ENCODE data around the gene TMC3.

Gene TMC3

GRCh38 chr15:81321667-81322066 is 52.3 kb downstream of the TMC3 start:
- no peak for DNase-seq

- no peak for DNase-seq
These were observed 56.4 kb downstream of the TMC3 start for GRCh38 chr15:81317642-81318017.

DNA sequence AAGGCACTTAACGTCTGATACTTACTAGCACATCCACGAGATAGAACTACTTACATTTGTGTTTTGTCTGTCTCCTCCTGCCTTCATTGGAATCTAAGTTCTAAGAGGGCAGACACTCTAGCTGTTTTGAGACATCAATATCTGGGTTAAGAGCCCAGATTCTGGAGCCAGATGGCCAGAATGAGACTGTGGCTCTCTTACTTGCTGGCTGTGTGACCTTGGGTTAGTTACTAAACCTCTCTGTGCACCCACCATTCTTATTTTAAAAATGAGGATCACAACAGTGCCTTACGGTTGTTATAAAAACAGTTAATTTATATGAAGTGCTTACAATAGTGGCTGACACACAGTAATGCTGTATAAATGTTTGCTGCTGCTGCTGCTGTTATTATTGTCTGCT is 57.7 kb downstream of the TMC3 start:
- DNase-seq: no peak

DNA sequence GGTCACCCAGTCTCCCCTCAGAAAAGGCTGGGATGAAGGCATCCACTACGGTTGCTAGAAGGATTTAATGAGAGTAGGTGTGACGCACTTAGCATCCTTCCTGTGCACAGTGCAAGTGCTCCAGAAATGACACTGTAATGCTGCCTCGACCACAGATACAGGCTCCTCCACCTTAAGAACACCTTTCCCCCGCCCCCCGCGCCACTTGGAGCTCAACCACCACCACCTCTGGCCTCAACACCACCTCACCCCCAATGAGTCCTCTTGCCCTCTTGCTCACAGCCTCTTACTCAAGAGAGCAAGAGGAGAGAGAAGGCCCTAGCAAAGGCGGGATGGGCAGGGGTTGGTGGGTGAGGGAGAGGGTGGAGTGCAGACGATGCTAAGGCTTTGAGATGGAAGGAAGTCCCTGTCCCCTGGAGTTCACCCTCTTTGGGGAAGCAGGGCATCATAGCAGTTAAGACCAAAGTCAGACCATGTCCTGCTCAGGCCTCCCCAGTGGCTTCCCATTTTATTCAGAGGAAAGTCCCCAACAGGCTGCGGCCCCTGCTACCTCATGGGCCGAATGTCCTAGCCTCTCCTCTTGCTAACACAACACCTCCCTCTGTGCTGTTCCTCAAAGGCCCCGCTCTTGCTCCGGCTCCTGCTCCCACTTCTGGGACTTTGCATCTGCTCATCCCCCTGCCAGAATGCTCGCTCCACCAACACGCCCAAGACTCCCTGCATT is 58.4 kb downstream of the TMC3 start:
- no peak for DNase-seq

DNA sequence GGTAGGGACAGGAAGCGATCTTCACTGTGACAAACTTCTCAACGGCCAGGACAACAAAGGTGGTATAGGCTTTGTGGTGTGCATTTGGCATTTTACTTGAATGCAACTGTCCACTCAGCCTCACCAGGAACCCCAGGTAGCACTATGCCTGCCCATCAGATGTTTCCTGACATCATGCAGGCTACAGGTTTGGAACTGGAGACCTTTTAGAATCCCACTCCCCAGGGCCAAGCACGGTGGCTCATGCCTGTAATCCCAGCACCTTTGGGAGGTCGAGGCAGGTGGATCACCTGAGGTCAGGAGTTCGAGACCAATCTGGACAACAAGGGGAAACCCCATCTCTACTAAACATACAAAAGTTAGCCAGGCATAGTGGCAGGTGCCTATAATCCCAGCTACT is 59.6 kb downstream of the TMC3 start:
- DNase-seq: no peak

DNA sequence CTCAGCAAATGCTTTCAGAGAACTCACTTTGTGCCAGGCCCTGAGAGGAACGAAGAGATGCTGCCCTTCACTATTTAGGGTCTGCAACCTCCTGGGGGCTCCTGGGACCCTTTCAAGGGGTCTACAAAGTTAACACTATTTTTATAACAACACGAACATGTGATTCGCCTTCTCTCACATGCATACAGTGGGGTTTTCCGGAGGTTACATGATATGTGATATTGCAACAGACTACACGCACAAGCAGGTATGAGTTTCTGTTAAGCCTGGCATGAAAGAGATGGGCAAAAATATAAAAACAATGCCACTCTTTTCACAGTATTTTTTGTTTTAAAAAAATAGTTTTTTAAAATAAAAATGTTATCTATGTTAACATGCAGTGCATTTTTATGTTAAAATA is 60.3 kb downstream of the TMC3 start:
- no peak for DNase-seq

- DNase-seq: peak; percentile 8
These were observed 61.0 kb downstream of the TMC3 start for GRCh38 chr15:81312790-81313543.

GRCh38 chr15:81311752-81312464 is 62.1 kb downstream of the TMC3 start:
- DNase-seq: no peak

GRCh38 chr15:81310480-81310879 is 63.5 kb downstream of the TMC3 start:
- DNase-seq: no peak

GRCh38 chr15:81309647-81310450 is 64.2 kb downstream of the TMC3 start:
- no peak for DNase-seq

GRCh38 chr15:81308260-81308659 is 65.8 kb downstream of the TMC3 start:
- no peak for DNase-seq

GRCh38 chr15:81304226-81304625 is 69.8 kb downstream of the TMC3 start:
- DNase-seq: peak; percentile 24

DNA sequence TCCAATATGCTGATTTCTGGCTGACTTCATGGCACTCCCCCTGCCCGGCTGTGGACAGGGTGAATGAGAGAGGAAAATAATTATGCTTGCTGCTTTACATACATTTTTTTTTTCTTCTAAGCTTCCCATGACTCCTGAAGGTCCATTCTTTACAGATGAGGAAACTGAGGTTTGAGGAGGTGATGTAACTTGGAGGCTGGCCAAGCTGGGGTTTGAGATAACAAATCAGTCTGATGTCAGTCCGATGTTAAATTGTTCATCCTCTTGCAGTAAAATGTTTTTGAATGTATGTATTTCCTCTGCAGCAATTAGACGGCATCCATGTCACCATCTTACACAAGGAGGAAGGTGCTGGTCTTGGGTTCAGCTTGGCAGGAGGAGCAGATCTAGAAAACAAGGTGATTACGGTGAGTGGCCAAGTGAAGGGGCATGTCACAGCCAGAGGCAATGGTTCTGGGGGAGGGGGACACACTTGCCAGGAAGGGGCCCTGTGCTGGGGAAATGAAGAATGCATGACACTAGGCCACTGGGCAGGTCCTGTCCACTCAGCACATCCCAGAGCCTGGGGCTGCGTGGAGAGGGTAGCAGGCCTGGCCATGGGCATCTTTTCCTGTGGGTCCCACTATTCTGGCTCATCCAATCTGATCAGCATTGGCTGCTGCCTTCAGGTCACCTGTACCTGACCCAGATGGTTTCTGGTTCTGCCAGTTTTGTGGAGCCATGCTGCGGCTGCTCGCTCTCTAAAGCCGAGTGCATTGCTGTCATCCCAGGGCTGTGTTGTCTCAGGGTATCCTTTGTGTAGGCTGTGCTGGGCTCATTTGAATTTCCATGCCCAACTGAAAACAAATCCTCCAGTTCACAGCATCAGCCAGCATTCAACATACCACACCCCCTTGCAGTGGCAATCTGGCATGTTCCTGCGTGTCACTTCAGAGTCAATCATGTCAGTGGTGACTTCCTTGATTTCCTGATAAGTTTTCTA is 70.5 kb downstream of the TMC3 start:
- peak; percentile 12 for DNase-seq

GRCh38 chr15:81302701-81303109 is 71.3 kb downstream of the TMC3 start:
- no peak for DNase-seq

DNA sequence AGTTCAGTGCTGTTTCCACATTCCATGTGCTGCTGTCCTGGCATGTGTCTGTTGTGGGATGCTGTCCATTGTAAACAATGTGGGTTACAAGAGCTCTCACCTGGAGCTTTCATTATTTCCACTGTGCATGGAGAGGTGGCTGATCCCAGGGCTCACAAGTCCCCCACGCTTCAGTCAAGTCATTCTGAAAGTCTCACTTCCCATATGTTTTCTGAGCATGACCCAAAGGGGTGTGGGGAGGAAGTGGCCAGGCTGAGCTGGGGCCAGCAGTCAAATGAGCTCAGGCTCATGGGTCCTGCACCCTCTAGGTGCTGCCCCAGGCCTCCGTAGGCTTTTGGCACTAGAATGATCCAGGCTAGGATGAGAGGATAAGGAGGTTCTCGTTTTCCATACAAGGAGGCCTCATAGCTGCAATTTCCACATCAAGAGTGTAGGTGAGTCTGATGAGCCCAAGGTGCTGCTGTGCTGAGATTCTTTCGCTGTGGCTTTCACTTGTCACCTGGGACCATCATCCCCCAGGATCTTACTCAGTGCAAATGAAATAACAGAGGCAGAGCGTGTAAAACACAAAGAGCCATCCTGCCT is 72.1 kb downstream of the TMC3 start:
- DNase-seq: no peak

DNA sequence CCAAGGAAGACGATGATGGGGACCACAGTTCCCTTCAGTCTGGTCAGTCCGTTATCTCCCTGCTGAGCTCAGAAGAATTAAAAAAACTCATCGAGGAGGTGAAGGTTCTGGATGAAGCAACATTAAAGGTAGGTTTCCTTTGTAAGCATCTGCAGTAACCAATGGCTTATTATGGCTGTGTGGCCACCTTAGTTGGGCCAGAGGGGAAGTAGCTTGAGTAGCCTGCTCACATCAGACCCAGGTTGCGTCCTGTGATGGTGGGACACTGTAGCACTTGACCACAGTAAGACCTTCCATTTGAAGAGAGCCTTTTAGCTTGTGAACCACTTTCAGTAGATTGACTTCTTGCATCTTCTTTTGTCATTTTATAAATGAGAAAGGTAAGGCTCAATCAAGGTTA is 72.6 kb downstream of the TMC3 start:
- no peak for DNase-seq

GRCh38 chr15:81299630-81300273 is 74.3 kb downstream of the TMC3 start:
- DNase-seq: no peak

GRCh38 chr15:81299156-81299555 is 74.9 kb downstream of the TMC3 start:
- no peak for DNase-seq

DNA sequence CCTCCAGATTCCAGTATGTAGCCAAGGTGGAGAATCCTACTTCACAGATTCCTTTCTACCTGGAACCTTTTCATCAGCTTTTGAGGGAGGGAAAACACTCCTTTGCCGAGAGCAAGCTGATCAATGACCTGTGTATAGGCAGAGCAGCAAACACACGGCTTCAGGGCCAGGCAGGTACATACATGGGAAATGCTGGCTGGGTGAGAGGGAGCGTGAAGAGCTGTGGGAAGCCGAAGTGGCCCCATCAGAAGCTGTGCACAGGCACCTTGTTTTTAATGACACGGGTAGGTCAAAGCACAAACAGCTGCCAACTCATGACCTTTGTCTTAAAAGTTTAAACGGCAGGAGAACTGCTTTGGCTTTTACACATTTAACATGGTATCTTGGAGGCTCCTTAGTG is 75.4 kb downstream of the TMC3 start:
- no peak for DNase-seq

GRCh38 chr15:81297603-81298575 is 76.1 kb downstream of the TMC3 start:
- no peak for DNase-seq
